Skeletal muscle cell (primary cell): ENCODE results near the gene ICAM1.
"Not testable (repeated sequence)": the region's sequence is repeated elsewhere in the genome, so short reads cannot be mapped to it uniquely, and the experiment has no call there.

Source experiments
- DNase-seq: peaks from one replicate; pipeline ENCODE4 v3.0.0-alpha.2; 2010; ENCODE audit warnings: low read depth
- H3K4me3 ChIP-seq: 2 replicates; pipeline ENCODE4 v1.5.1; 2011; ENCODE audit warnings: low read depth, mild to moderate bottlenecking, control low read depth, low read length, moderate library complexity

The ICAM1 gene

DNA sequence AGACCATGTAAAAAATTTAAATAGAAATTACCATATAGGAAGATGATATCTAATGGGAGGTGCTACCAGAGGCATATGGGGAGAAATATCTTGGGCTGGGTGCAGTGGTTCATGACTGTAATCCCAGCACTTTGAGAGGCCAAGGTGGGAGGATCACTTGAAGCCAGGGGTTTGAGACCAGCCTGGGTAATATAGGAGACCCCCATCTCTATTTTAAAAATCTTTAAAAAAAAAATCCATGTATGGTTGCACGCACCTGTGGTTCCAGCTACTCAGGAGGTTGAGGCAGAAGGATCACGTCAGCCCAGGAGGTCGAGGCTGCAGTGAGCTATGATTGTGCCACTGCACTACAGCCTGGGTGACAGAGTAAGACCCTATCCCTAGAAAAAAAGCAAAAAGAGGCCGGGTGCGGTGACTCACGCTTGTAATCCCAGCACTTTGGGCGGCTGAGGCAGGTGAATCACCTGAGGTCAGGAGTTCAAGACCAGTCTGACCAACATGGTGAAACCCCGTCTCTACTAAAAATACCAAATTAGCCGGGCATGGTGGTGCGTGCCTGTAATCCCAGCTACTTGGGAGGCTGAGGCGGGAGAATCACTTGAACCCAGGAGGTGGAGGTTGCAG, 29.0 kb upstream of the ICAM1 start:
- not testable (repeated sequence) for H3K4me3 ChIP-seq

DNA sequence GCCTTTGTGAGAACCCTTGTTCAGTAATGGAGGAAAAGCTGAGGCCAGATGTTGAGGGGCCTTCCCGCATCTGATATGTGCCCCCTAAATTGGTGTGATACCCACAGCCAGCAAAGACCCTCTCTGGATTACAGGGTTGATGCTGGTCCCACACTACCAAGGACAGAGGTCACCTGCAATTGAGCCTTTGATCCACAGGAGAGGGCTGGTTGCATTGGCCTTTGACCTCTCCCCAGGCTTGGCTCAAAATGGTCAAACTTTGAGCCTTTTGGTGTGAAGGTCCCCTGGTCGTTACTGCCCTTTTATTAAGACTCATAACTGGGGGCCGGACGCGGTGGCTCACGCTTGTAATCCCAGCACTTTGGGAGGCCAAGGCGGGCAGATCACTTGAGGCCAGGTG, 27.3 kb upstream of the ICAM1 start:
- no peak for DNase-seq
- H3K4me3 ChIP-seq: no peak overlapping the region

More for the DNA sequence above, 29.0 kb upstream of the ICAM1 start:
- not testable (repeated sequence) for DNase-seq

DNA sequence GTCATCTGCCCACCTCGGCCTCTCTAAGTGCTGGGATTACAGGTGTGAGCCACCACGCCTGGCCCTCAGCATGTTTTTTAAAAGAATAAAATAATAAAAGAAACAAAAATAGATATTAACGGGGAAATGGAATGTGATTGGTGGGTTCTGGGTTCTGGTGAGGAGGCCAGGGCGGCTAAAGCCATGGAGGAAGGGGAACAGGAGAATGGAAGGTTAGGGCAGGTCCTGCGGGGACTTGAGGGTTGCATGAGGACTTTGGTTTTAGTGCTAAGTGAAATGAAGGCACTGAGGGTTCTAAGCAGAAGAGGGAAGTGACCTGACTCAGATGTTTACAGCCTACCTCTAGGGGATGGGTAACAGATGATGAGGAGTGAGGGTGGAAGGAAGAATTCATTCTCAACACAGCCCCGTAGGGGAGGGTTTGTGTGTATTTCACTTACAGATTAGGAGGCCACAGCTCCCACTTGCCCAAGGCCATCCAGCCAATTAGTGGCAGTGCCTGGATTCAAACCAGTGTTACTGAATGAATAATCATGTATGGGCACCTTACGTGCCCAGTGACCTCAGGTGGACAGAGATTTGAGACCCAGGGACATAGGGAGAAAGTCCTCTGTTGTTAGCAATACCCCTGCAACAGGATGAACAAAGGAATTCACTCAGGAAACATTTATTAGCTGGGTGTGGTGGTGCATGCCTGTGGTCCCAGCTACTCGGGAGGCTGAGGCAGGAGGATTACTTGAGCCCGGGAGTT, 25.6 kb upstream of the ICAM1 start:
- DNase-seq: no peak
- no peak overlapping the region for H3K4me3 ChIP-seq

GRCh38 chr19:10246511-10246910, 24.4 kb upstream of the ICAM1 start:
- H3K4me3 ChIP-seq: no peak overlapping the region
- no peak for DNase-seq

DNA sequence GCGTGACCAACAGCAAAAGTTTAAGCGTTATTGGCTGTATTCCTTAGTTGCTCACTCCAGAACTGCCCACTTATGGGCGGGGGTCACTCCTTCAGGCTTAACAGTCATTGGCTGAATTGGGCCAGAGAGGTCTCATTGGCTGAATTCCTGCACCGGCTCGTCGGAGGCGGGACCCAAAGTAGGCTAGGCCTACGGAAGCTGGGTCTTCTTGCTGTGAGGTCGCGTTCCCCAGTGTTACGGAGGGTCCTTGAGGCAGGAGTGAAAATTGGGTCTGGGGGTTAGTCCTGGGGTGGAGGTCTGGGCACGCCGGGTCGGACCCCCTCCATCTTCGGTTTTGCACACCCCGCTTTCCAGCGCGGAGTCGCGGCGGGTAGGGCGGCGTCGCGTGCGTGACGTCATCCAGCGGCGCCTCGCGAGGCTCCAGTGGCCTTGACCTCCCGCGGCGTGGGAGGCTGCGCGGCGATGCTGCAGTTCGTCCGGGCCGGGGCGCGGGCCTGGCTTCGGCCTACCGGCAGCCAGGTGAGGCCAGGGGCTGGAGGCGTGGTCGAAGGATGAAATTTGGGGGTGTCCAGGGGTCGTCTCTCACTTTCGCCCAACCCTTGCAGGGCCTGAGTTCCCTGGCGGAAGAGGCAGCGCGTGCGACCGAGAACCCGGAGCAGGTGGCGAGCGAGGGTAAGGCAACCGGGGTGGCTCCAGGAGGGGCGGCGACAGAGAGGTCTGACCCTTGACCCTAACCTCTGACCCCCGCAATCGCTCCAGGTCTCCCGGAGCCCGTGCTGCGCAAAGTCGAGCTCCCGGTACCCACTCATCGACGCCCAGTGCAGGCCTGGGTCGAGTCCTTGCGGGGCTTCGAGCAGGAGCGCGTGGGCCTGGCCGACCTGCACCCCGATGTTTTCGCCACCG, 18.9 kb upstream of the ICAM1 start, which contains the start of gene MRPL4:
MRPL4 (plus strand) TSS at position 423 of the 903 bp plus-strand sequence; CDS start at position 463, 40 bp downstream.
- DNase-seq: peak; percentile 94
- H3K4me3 ChIP-seq: peak within 1 kb of the TSS; percentile 97

- no peak for DNase-seq
- peak overlapping the region; percentile 97 for H3K4me3 ChIP-seq
Observed at GRCh38 chr19:10252707-10253106, 18.2 kb upstream of the ICAM1 start.

GRCh38 chr19:10254244-10254643, 16.7 kb upstream of the ICAM1 start:
- no peak for DNase-seq
- no peak overlapping the region for H3K4me3 ChIP-seq

- H3K4me3 ChIP-seq: no peak overlapping the region
- no peak for DNase-seq
Observed at GRCh38 chr19:10255358-10255757, 15.6 kb upstream of the ICAM1 start.

DNA sequence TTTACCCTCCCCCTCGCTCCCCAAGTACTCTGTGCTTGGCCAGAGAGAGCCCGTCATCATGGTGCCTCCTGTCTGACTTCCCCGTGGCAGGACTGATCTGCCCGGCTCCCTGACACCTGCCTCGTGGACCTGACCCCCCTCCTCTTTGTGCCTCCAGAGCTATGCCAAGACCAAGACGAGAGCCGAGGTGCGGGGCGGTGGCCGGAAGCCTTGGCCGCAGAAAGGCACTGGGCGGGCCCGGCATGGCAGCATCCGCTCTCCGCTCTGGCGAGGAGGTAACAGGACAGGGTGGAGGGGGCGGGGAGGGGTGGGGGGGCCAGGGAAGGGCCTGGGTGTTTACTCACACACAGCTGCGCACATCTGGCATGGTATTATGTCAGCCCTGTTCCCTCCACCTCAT, 14.4 kb upstream of the ICAM1 start:
- DNase-seq: no peak
- no peak overlapping the region for H3K4me3 ChIP-seq

GRCh38 chr19:10256970-10257615, 13.8 kb upstream of the ICAM1 start:
- no peak overlapping the region for H3K4me3 ChIP-seq
- DNase-seq: no peak

- no peak for DNase-seq
- no peak overlapping the region for H3K4me3 ChIP-seq
Observed at GRCh38 chr19:10258080-10258710, 12.7 kb upstream of the ICAM1 start.

DNA sequence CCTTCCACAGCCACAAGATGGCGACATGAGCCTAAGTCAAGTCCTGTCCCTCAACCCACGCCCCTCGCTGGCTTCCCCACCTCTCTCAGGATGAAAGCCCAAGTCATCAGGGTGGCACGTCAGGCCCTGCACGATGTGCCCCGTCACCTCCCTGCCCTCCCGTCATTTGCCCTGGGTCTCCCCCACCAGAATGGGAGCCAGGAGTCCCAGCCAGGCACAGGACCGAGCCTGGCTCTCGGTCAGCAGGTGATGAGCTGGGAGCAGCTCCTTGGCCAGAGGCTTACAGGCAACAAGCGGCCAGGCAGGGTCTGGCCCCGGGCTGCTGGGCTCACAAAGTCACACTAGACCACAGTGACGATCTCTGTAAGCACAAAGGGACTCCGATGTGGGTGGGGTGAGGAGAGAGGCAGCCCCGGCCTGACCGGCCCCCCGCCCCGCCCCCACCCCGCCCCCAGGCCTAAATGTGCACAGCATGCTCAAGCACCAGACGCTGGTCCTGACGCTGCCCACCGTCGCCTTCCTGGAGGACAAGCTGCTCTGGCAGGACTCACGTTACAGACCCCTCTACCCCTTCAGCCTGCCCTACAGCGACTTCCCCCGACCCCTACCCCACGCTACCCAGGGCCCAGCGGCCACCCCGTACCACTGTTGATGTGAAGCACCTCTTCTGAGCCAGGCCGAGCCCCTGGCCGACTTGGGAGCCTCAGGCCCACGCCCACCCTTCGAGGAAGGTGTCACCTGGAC, 11.6 kb upstream of the ICAM1 start:
- no peak overlapping the region for H3K4me3 ChIP-seq
- DNase-seq: peak; percentile 26

GRCh38 chr19:10260141-10260584, 10.8 kb upstream of the ICAM1 start:
- no peak overlapping the region for H3K4me3 ChIP-seq
- no peak for DNase-seq

DNA sequence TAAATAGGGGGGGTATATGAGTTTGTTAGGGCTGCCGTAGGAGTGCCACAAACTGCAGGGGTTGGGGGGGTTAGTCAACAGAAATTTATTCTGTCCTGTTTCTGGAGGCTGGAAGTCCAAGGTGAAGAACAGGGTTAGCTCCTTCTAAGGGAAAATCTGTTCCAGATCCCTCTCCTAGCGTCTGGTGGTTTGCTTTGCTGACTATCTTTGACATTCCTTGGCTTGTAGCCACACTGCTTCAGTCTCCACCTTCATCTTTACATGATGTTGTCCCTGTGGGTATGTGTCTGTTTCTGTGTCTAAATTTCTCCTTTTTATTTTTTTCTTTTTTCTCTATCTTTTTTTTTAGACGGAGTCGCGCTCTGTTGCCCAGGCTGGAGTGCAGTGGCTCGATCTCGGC, 8.1 kb upstream of the ICAM1 start:
- DNase-seq: no peak
- no peak overlapping the region for H3K4me3 ChIP-seq

DNA sequence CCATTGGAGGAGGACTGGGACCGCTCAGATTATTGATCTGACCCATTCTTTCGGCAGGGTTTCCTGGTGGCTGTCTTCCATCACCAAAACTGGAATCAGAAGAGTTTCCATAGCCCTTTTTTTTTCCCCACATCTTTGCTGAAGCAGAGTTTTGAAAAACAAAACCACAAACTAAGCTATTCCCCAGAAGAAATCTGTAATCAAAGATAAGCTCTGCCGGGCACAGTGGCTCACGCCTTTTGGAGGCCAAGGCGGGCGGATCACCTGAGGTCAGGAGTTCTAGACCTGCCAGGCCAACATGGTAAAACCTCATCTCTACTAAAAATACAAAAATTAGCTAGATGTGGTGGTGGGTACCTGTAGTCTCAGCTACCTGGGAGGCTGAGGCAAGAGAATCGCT, 4.2 kb upstream of the ICAM1 start:
- H3K4me3 ChIP-seq: no peak overlapping the region
- no peak for DNase-seq

- H3K4me3 ChIP-seq: no peak overlapping the region
Observed at GRCh38 chr19:10268071-10268470, 2.8 kb upstream of the ICAM1 start.

DNA sequence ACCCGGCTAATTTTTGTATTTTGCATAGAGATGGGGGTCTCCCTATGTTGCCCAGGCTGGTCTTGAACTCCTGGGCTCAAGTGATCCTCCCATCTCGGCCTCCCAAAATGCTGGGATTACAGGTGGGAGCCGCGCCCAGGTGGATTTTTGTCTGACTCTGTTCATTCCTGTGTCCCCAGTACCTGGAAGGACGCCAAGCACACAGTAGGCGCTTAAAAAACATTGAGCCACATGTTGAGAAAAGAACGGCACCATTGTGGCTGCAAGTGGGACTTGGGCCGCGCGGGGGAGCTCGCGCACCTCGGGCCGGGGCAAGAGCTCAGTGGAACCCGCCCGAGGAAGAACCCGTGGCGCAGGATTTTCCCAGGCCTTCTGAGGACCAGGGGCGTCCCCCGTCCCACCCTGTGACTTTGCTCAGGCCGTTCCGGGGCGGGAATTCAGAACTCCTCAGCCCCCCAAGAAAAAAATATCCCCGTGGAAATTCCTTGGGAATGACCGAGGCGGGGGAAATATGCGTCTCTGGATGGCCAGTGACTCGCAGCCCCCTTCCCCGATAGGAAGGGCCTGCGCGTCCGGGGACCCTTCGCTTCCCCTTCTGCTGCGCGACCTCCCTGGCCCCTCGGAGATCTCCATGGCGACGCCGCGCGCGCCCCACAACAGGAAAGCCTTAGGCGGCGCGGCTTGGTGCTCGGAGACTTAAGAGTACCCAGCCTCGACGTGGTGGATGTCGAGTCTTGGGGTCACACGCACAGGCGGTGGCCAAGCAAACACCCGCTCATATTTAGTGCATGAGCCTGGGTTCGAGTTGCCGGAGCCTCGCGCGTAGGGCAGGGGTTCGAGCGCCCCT, 1.4 kb upstream of the ICAM1 start:
- no peak for DNase-seq
- H3K4me3 ChIP-seq: peak overlapping the region; percentile 40

More at GRCh38 chr19:10268071-10268470, 2.8 kb upstream of the ICAM1 start:
- DNase-seq: no peak
